ENCODE measurements around the gene C4BPA.

Gene C4BPA

GRCh38 chr1:207156095-207156494 is 52.1 kb downstream of the C4BPA start:
- ChIA-PET POLR2A (no interaction called here), CTCF (no interaction called here)
- TF ChIP-seq ZBTB20 (tag by site-specific recombination; IDR thresholded peaks at IDR 0.05) (no peak), ZNF544 (tag by site-specific recombination; IDR thresholded peaks at IDR 0.05) (no peak), ZNF747 (tag by site-specific recombination; IDR thresholded peaks at IDR 0.05) (no peak), GLI4 (tag by site-specific recombination; IDR thresholded peaks at IDR 0.05) (no peak), ZNF404 (tag by site-specific recombination; IDR thresholded peaks at IDR 0.05) (no peak), KLF7 (tag by site-specific recombination; IDR thresholded peaks at IDR 0.05; ENCODE audit: borderline replicate concordance) (no peak), ZFHX2 (tag by site-specific recombination; conservative IDR thresholded peaks at IDR 0.05) (no peak), ZNF600 (tag by site-specific recombination; IDR thresholded peaks at IDR 0.05) (no peak), SP3 (tag by site-specific recombination; IDR thresholded peaks at IDR 0.05) (no peak), HOXA7 (CRISPR knock-in tag; IDR thresholded peaks at IDR 0.05; ENCODE audit: borderline replicate concordance) (no peak), ZNF2 (tag by site-specific recombination; IDR thresholded peaks at IDR 0.05) (no peak), MYNN (tag by site-specific recombination; IDR thresholded peaks at IDR 0.05; ENCODE audit: borderline replicate concordance) (no peak), ZNF777 (tag by site-specific recombination; IDR thresholded peaks at IDR 0.05; ENCODE audit: borderline replicate concordance) (no peak), ZNF175 (tag by site-specific recombination; IDR thresholded peaks at IDR 0.05) (no peak)
- TF ChIP-seq, protein P1, sequence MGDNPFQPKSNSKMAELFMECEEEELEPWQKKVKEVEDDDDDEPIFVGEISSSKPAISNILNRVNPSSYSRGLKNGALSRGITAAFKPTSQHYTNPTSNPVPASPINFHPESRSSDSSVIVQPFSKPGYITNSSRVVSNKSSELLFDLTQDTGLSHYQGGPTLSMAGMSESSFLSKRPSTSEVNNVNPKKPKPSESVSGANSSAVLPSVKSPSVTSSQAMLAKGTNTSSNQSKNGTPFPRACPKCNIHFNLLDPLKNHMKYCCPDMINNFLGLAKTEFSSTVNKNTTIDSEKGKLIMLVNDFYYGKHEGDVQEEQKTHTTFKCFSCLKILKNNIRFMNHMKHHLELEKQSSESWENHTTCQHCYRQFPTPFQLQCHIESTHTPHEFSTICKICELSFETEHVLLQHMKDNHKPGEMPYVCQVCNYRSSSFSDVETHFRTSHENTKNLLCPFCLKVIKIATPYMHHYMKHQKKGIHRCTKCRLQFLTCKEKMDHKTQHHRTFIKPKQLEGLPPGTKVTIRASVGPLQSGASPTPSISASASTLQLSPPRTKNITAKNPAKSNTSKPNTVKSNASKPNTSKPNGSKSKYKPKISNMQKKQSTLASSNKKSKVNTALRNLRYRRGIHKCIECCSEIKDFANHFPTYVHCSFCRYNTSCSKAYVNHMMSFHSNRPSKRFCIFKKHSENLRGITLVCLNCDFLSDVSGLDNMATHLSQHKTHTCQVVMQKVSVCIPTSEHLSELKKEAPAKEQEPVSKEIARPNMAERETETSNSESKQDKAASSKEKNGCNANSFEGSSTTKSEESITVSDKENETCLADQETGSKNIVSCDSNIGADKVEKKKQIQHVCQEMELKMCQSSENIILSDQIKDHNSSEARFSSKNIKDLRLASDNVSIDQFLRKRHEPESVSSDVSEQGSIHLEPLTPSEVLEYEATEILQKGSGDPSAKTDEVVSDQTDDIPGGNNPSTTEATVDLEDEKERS (tag by site-specific recombination; IDR thresholded peaks at IDR 0.05), result no peak
- TF ChIP-seq, protein P2, sequence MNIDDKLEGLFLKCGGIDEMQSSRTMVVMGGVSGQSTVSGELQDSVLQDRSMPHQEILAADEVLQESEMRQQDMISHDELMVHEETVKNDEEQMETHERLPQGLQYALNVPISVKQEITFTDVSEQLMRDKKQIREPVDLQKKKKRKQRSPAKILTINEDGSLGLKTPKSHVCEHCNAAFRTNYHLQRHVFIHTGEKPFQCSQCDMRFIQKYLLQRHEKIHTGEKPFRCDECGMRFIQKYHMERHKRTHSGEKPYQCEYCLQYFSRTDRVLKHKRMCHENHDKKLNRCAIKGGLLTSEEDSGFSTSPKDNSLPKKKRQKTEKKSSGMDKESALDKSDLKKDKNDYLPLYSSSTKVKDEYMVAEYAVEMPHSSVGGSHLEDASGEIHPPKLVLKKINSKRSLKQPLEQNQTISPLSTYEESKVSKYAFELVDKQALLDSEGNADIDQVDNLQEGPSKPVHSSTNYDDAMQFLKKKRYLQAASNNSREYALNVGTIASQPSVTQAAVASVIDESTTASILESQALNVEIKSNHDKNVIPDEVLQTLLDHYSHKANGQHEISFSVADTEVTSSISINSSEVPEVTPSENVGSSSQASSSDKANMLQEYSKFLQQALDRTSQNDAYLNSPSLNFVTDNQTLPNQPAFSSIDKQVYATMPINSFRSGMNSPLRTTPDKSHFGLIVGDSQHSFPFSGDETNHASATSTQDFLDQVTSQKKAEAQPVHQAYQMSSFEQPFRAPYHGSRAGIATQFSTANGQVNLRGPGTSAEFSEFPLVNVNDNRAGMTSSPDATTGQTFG (tag by site-specific recombination; IDR thresholded peaks at IDR 0.05; ENCODE audit: borderline replicate concordance), result no peak
- Histone ChIP-seq H3K9me3 (ENCODE audit: control insufficient read depth, insufficient read depth, low read depth, low read length) (no peaks in the 10 kb centered on the region), H3K27ac (ENCODE audit: extremely low read depth, low read depth, low read length) (no peak overlapping the region), H3K4me1 (ENCODE audit: control insufficient read depth, insufficient read depth, low read length) (no peaks in the 10 kb centered on the region), H3K36me3 (ENCODE audit: control insufficient read depth in 2 of 2, insufficient read depth in 1 of 2, low read length in 2 of 2) (no peaks in the 10 kb centered on the region), H3K4me3 (ENCODE audit: low read depth, low read length) (no peak overlapping the region)

GRCh38 chr1:207156826-207157225 is 52.8 kb downstream of the C4BPA start:
- H3K9me3 ChIP-seq (ENCODE audit: control insufficient read depth, insufficient read depth, low read depth, low read length), result no peaks in the 10 kb centered on the region
- no peak overlapping the region for H3K4me3 ChIP-seq (ENCODE audit: low read depth, low read length)
- H3K4me1 ChIP-seq (ENCODE audit: control insufficient read depth, insufficient read depth, low read length), result no peaks in the 10 kb centered on the region
- POLR2A ChIA-PET, result no interaction called here
- CTCF ChIA-PET, result no interaction called here
- H3K36me3 ChIP-seq (ENCODE audit: control insufficient read depth in 2 of 2, insufficient read depth in 1 of 2, low read length in 2 of 2), result no peaks in the 10 kb centered on the region
- H3K27ac ChIP-seq (ENCODE audit: extremely low read depth, low read depth, low read length), result no peak overlapping the region
- TF ChIP-seq WT1 (tag by site-specific recombination; IDR thresholded peaks at IDR 0.05), result no peak
- TF ChIP-seq TRIM28 (IDR thresholded peaks at IDR 0.05; ENCODE audit: borderline replicate concordance, low read length), result no peak
- TF ChIP-seq ZNF311 (tag by site-specific recombination; IDR thresholded peaks at IDR 0.05; ENCODE audit: borderline replicate concordance), result no peak
- no peak for TF ChIP-seq SP7 (tag by site-specific recombination; IDR thresholded peaks at IDR 0.05)
- no peak for TF ChIP-seq ZNF768 (tag by site-specific recombination; IDR thresholded peaks at IDR 0.05)
- TF ChIP-seq ZNF174 (tag by site-specific recombination; IDR thresholded peaks at IDR 0.05), result no peak
- no peak for TF ChIP-seq OSR2 (tag by site-specific recombination; IDR thresholded peaks at IDR 0.05)
- TF ChIP-seq ZNF626 (tag by site-specific recombination; IDR thresholded peaks at IDR 0.05), result no peak
- TF ChIP-seq, protein P3, sequence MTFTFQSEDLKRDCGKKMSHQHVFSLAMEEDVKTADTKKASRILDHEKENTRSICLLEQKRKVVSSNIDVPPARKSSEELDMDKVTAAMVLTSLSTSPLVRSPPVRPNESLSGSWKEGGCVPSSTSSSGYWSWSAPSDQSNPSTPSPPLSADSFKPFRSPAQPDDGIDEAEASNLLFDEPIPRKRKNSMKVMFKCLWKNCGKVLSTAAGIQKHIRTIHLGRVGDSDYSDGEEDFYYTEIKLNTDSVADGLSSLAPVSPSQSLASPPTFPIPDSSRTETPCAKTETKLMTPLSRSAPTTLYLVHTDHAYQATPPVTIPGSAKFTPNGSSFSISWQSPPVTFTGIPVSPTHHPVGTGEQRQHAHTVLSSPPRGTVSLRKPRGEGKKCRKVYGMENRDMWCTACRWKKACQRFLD (tag by site-specific recombination; IDR thresholded peaks at IDR 0.05), result no peak
- TF ChIP-seq ZNF549 (tag by site-specific recombination; IDR thresholded peaks at IDR 0.05), result no peak
- TF ChIP-seq ZBTB1 (tag by site-specific recombination; IDR thresholded peaks at IDR 0.05), result no peak
- TF ChIP-seq ZFP41 (tag by site-specific recombination; IDR thresholded peaks at IDR 0.05; ENCODE audit: borderline replicate concordance), result no peak
- TF ChIP-seq ZNF2 (tag by site-specific recombination; IDR thresholded peaks at IDR 0.05), result no peak
- TF ChIP-seq ZNF324 (tag by site-specific recombination; IDR thresholded peaks at IDR 0.05), result no peak
- no peak for TF ChIP-seq GLI4 (tag by site-specific recombination; IDR thresholded peaks at IDR 0.05)
- no peak for TF ChIP-seq ZNF76 (tag by site-specific recombination; IDR thresholded peaks at IDR 0.05; ENCODE audit: borderline replicate concordance, low read depth)
- TF ChIP-seq SP2 (tag by site-specific recombination; IDR thresholded peaks at IDR 0.05), result no peak
- no peak for TF ChIP-seq FEZF1 (tag by site-specific recombination; IDR thresholded peaks at IDR 0.05)

All from HEK293 (cell line).